DOHH2 (cell line): Measurements from ENCODE around the gene BMP7.

Source experiments
- H3F3A ChIP-seq: fragments of 200-600 bp; sonication (generic), shearing (Covaris generic); 2 replicates; pipeline ENCODE4 v1.6.0; 2016; ENCODE audit warnings: antibody characterized with exemption, mild to moderate bottlenecking; ENCODE audit not compliant: control insufficient read depth, insufficient read depth
- H3K27ac ChIP-seq: fragments of 200-600 bp; sonication (generic); 2 replicates; pipeline ENCODE4 v1.5.1; 2014; ENCODE audit warnings: low read depth, mild to moderate bottlenecking, low read length, moderate library complexity
- H3K27me3 ChIP-seq: fragments of 200-600 bp; sonication (generic); 2 replicates; pipeline ENCODE4 v1.6.1; 2014; ENCODE audit warnings: mild to moderate bottlenecking, low read length, mixed read lengths; ENCODE audit not compliant: control insufficient read depth
- H3K36me3 ChIP-seq: fragments of 200-600 bp; sonication (generic); 2 replicates; pipeline ENCODE4 v1.6.1; 2014; ENCODE audit warnings: mild to moderate bottlenecking, low read length, moderate library complexity, mixed read lengths; ENCODE audit not compliant: control insufficient read depth
- H3K4me1 ChIP-seq: fragments of 200-600 bp; sonication (generic); 2 replicates; pipeline ENCODE4 v1.6.1; 2014; ENCODE audit warnings: mild to moderate bottlenecking, low read length, mixed read lengths; ENCODE audit not compliant: control insufficient read depth
- H3K4me2 ChIP-seq: fragments of 200-600 bp; sonication (generic); 2 replicates; pipeline ENCODE4 v1.6.0; 2014; ENCODE audit warnings: mild to moderate bottlenecking, low read length, moderate library complexity
- H3K4me3 ChIP-seq: fragments of 200-600 bp; sonication (generic); 2 replicates; pipeline ENCODE4 v1.5.1; 2014; ENCODE audit warnings: mild to moderate bottlenecking, low read length, mixed read lengths
- H3K79me2 ChIP-seq: fragments of 200-600 bp; sonication (generic); 2 replicates; pipeline ENCODE4 v1.6.1; 2014; ENCODE audit warnings: mild to moderate bottlenecking, low read length, mixed read lengths; ENCODE audit not compliant: control insufficient read depth
- H3K9me2 ChIP-seq: fragments of 200-600 bp; sonication (generic); replicated peaks from 2 replicates; pipeline ENCODE4 v1.6.1; 2014; ENCODE audit warnings: mild to moderate bottlenecking, low read length, mixed read lengths; ENCODE audit not compliant: control insufficient read depth
- H3K9me3 ChIP-seq: fragments of 200-600 bp; sonication (generic); 2 replicates; pipeline ENCODE4 v1.6.1; 2014; ENCODE audit warnings: antibody characterized with exemption, low read length, mixed read lengths; ENCODE audit not compliant: control insufficient read depth, insufficient read depth
- H4K20me1 ChIP-seq: fragments of 200-600 bp; sonication (generic); 2 replicates; pipeline ENCODE4 v1.6.0; 2014; ENCODE audit warnings: low read depth, mild to moderate bottlenecking, antibody characterized with exemption, low read length, moderate library complexity; ENCODE audit not compliant: control insufficient read depth, insufficient read depth
- CTCF ChIP-seq: fragments of 200-600 bp; sonication (generic); IDR thresholded peaks from one replicate; pipeline ENCODE4 v1.5.1; 2014; ENCODE audit warnings: antibody characterized with exemption, mild to moderate bottlenecking, low read depth, low read length; ENCODE audit not compliant: poor library complexity, severe bottlenecking
- EZH2phosphoT487 ChIP-seq: fragments of 200-600 bp; sonication (generic); IDR thresholded peaks from 2 replicates; pipeline ENCODE4 v1.6.1; 2017; ENCODE audit warnings: borderline replicate concordance, mild to moderate bottlenecking, antibody characterized with exemption, low read length, moderate library complexity, mixed read lengths

The BMP7 gene

DNA sequence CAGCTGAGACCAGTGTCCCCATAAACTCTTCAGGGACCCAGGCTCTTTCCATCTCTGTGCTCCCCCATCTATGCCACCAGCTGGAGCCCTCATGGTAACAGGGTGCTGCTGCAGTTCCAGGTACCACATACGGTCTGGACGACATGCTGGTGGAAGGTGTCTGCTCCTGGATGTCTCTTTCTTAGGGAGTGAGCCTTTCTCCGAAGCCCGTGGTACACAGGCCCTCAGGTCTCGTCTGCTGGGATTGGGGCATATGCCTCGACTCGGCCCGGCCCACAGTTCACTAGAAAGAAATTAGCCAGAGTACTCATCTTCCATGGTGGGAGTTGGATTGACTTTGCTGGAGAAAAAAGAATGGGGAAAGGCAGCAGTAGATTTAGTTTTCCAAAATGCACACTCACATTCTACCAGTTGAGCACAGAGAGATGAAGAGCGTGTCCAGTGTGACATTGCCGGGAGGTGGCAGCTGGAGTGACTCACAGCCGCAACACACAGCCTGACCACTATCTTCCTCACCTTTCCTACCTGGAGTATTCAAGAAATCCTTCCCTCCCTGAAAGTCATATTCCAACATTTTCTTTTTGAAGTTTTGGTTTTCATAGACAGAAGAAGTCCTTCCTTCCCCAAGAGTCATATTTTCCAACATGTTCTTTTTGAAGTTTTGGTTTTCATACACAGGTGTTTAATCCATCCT lies 44.5 kb upstream of the BMP7 start:
- no peaks in the 10 kb centered on the region for H3K27me3 ChIP-seq
- H3K4me2 ChIP-seq, result no peak overlapping the region; the same call in 1 of the 2 replicates
- no peak overlapping the region for H3K4me3 ChIP-seq
- peaks cover 11% of the 10 kb centered on the region; the same call in 1 of the 2 replicates for H3K9me3 ChIP-seq
- TF ChIP-seq EZH2phosphoT487 (no peak), CTCF (no peak)
- H3K9me2 ChIP-seq, result no peaks in the 10 kb centered on the region
- peaks cover 24% of the 10 kb centered on the region for H3F3A ChIP-seq
- H3K4me1 ChIP-seq, result peaks cover 100% of the 10 kb centered on the region
- peaks cover 16% of the 10 kb centered on the region for H3K79me2 ChIP-seq
- no peaks in the 10 kb centered on the region for H4K20me1 ChIP-seq
- peaks cover 3% of the 10 kb centered on the region; the same call in 1 of the 2 replicates for H3K36me3 ChIP-seq
- no peak overlapping the region for H3K27ac ChIP-seq

- H3K4me3 ChIP-seq, result peak overlapping the region; percentile 71
- H3K9me3 ChIP-seq, result peaks cover 11% of the 10 kb centered on the region; the same call in 1 of the 2 replicates
- peaks cover 16% of the 10 kb centered on the region for H3K79me2 ChIP-seq
- TF ChIP-seq EZH2phosphoT487, result no peak
- TF ChIP-seq CTCF, result no peak
- H3K27me3 ChIP-seq, result no peaks in the 10 kb centered on the region
- no peaks in the 10 kb centered on the region for H4K20me1 ChIP-seq
- peaks cover 3% of the 10 kb centered on the region; the same call in 1 of the 2 replicates for H3K36me3 ChIP-seq
- H3F3A ChIP-seq, result peaks cover 15% of the 10 kb centered on the region
- peak overlapping the region; percentile 95 for H3K4me2 ChIP-seq
- peaks cover 100% of the 10 kb centered on the region for H3K4me1 ChIP-seq
- H3K9me2 ChIP-seq, result no peaks in the 10 kb centered on the region
- H3K27ac ChIP-seq, result peak overlapping the region; percentile 95
These were observed 43.2 kb upstream of the BMP7 start for GRCh38 chr20:57309544-57310115.

DNA sequence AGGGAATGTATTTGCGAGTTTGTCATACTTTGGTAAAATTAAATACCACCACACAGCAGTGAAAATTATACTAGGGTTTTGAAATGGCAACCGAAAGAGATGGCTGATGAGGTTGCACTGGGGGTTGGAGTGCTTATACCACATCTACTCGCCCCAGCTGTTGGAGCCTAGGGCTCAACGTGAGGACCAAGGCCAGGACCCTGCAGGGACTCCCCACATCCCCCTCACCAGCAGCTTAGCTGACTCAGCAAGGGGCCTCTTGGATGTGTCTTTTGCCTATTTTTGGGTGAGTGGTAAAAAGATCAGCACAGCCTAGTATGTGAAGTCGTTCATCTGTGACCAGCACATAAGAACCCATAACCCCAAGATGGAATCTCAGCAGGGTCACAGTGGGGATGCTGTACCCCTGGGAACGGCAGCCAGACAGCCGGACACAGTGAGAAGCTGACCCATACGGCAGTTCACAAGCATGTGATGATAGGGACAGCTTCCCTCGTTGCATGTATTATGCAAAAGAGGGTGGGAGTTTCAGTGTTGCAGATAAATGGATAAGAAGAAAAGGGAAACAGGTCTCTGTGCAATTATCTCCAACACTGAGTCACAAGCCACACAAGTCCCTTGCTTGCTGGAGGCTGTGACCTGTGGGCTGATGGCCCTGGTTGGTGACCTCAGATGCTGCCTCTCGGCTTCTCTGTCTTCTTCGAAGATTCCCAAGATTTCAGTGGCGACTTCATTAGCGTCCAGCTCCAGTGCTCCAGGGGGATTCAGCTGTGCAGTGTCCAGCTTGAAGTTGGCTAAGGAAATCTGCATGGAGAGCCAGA lies 42.2 kb upstream of the BMP7 start:
- Histone ChIP-seq H3K27ac (peak overlapping the region; percentile 95), H3K4me1 (peaks cover 100% of the 10 kb centered on the region), H4K20me1 (no peaks in the 10 kb centered on the region), H3K9me3 (peaks cover 11% of the 10 kb centered on the region; the same call in 1 of the 2 replicates), H3K36me3 (peaks cover 3% of the 10 kb centered on the region; the same call in 1 of the 2 replicates), H3K4me2 (peak overlapping the region; percentile 95), H3K27me3 (no peaks in the 10 kb centered on the region), H3K79me2 (peaks cover 14% of the 10 kb centered on the region), H3K9me2 (no peaks in the 10 kb centered on the region), H3K4me3 (peak overlapping the region; percentile 71), H3F3A (peaks cover 15% of the 10 kb centered on the region)
- TF ChIP-seq CTCF (no peak), EZH2phosphoT487 (no peak)
